ENCODE data around the gene C1QTNF1. TPM values are rescaled to one million over a fixed set of nuclear protein-coding genes. Genes with fewer than 3 reads are reported as not detected.
A peak's percentile ranks its signal among the peaks of the same experiment; 100 is the strongest.
"Not testable (repeated sequence)": the region's sequence is repeated elsewhere in the genome, so short reads cannot be mapped to it uniquely, and the experiment has no call there.

The C1QTNF1 gene
- total RNA-seq, 2 donors from 2014 or later: 14.6 to 16.7 TPM

GRCh38 chr17:79019261-79019631 lies 4.7 kb upstream of the C1QTNF1 start:
- no peak for DNase-seq
- intact Hi-C loops (cut with DNase I, micrococcal nuclease): no loop called here
- ATAC-seq: peak; percentile 69

DNA sequence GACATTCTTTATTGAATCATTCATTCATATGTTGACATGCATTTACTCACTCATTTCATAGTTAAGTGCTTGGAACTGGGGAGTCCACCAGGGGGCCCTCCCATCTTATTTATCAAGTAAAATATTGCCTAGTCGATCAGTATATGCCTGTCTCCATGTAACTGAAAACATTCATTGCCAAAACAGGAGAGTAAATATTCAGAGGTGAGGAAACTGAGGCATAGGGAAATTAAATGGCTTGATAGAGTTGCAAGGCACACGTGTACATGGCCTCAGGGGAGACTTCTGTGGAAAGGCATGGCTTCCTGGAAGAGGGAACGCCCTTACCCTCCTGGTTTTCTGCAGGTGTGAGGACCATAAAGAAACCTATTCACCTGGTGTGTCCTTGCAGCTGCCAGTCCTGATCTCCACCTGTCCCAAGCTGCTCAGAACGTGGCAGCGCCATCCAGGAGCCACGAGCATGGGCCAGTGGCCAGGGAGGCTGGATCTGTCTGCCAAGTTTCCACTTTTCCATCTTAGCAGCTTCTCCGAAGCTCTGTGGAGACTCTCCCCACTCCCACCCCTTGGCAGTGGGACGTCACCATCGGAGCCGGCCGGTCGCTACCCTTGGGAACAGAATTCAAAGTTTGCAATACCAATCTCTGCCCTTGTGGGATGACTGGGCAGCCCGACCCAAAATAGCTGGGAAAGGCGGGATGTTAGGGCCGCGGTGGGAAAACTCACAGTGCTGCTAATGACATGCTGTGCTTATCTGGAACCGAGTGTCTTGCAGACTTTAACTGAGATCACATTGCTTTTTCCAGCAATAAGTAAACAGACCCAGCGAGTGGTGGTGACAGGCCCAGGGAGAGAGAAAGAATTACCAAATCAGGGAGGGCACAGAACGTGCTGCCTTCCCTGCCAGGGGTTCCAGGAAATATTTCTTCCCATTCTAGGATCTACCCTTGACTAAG lies 4.1 kb upstream of the C1QTNF1 start:
- DNase-seq (peak; percentile 65 to 79), ATAC-seq (peak; percentile 79)
- intact Hi-C loops (cut with DNase I, micrococcal nuclease): no loop called here

DNA sequence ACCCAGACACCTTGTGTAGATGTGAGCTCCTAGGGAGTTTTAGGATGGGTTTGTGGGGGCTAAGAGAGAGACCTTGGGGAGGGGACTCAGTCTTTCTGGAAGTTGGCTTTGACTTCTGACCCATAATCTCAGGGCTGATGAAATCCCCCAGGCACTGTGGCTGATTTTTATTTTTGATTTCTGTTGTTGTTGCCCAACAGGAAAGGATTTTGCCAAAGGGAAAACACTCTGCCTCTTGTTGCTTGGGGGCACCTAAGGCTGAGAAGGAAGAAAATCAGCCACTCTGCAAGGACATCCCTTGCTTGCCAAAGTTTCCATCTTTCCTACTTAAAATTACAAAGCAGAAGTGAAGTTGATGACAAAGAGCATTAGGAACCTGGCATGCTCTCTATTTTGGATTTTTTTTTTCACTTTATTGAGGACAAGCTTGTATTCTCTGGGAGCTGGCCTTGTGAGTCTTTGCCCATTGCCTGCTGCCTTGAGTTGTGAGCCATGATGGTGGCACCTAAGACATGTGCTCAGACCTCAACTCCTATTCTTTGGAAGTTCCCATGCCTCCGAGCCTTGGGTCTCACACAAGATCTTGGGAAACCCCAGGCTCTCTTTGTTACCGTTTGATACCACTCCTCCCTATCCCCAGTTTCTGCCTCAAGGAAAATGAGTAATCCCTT lies 3.2 kb upstream of the C1QTNF1 start:
- no peak for DNase-seq
- intact Hi-C loops (cut with DNase I, micrococcal nuclease): no loop called here
- no peak for ATAC-seq

DNA sequence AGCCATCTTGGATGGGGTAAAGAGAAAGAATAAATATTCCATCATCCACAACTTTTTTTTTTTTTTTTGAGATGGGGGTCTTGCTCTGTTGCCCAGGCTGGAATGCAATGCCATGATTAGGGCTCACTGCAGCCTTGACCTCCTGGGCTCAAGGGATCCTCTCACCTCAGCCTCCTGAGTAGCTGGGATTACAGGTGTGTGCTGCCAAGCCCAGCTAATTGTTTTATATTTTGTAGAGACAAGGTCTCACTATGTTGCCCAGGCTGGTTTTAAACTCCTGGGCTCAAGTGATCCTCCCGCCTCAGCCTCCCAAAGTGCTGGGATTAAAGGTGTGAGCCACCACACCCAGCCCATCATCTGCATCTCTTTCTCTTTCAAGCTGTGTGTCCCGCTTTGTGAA lies 2.0 kb upstream of the C1QTNF1 start:
- DNase-seq; ATAC-seq; intact Hi-C loops (cut with DNase I, micrococcal nuclease): not testable (repeated sequence)

DNA sequence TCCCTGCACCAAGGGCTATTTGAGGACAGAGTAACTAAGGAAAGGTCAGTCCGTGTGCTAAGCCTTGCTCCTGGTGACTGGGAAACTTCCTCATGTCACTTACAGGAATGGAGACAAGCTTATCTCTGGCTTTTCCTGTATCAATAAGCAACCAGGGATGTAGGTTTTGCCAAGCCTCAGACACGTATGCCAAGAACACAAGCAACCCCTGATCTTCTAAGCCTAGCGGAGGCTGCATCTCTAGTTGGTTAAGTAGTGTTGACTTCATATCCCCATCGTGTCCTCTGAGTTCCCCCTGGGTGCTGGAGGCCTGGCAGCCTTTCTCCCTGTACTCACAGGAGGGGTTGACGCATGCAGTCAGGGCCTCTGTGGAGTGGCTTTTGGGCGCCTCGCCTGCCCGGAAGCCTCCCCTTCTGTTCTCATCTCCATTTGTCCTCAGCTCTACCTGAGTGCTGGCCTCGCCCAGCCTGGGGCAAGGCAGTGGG lies 1.4 kb upstream of the C1QTNF1 start:
- no peak for DNase-seq
- no peak for ATAC-seq
- intact Hi-C loops (cut with DNase I, micrococcal nuclease): no loop called here

- DNase-seq (no peak), ATAC-seq (no peak)
- intact Hi-C loops (cut with DNase I, micrococcal nuclease): no loop called here
Measured at GRCh38 chr17:79023180-79023705, 726 bp upstream of the C1QTNF1 start.

GRCh38 chr17:79024901-79025737 lies 1.1 kb downstream of the C1QTNF1 start:
- peak; percentile 61 to 78 for DNase-seq
- intact Hi-C loops (cut with DNase I, micrococcal nuclease): no loop called here

DNA sequence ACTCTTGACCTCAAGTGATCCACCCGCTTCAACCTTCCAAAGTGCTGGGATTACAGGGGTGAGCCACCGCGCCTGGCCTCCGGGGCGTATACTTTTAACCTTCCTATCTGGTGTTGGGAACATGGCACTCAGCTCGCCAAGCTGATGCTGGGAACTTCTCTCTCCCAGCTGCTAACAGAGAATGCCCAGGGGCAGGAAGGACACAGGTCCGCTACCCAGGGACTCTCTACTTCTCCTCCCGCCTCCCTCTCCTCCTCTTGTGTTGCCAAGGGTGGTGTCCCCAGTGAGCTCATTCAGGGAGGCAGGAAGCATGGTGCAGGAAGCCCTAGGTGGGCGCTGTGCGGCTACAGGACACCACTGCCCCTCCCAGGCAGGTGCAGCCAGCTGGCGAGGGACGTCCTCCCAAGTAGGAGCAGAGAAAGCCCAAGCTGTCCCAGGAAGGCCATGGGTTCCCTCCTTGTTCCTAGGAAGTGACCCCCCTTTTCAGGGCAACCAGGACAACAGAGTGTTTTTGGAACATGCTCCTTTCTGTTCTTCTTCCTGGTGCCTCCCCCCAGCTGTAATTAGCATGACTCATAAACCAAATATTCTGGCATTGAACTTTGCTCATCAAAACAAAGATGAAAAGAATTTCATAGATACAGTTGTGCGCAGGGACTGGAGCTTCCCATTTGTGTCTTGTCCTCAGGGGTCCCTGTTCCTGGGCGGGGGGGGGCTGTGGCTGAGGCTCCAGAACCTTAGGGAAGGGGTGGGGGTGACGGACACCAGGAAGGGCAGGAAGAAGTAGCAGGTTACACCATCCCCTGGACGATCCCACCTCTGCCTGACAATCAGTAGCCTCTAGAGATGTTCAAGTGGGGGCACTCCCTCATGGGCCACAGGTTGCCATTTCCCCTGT lies 2.7 kb downstream of the C1QTNF1 start:
- peak; percentile 67 for ATAC-seq
- intact Hi-C loops (cut with DNase I, micrococcal nuclease): no loop called here
- DNase-seq: peak; percentile 61 to 79

More at GRCh38 chr17:79024901-79025737, 1.1 kb downstream of the C1QTNF1 start:
- peak; percentile 53 for ATAC-seq

- intact Hi-C loops (cut with DNase I, micrococcal nuclease): no loop called here
- DNase-seq (peak; percentile 40 to 44), ATAC-seq (peak; percentile 23)
Measured at GRCh38 chr17:79027274-79027924, 3.4 kb downstream of the C1QTNF1 start.

GRCh38 chr17:79027925-79028491 lies 4.0 kb downstream of the C1QTNF1 start:
- ATAC-seq: peak; percentile 18
- DNase-seq: peak in 1 of 2 donors; percentile 37

DNA sequence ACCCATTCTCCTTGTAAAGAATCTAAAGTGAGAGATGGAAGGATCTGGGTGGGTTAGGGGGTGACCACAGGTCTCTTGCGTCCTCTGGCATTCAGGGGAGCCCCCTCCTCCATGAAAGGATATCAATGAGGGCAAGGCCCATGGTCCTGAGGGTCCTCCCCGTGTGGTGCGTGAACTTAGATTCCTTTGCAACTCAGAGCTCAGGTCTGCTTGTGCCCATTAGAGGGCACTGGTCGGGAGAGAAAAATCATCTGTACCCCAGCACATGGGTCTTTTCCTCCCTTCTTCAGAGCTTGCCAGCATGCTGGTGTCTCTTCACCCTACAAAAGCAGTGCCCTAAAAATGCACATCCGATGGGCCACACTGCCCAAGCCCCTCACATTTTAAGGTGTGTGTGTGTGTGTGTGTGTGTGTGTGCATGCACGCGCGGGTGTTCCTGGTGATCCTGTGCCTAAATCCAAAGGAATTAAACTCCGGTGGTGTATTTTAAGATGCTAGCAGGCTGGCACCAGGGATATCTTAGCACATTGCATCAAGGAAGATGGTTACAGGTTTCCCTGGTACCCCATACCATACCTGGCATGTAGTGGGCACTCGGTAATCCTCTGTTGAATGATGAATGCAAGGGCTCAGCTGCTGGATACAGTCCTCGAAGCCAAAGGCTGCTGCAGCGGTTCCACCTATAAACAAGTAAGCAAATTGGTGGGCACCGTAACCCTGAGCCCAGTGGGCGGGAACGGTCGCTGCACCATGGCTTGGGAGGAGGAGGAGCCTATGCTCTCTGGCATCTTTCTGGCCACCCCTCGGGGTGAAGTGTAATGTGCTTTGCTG lies 4.7 kb downstream of the C1QTNF1 start:
- intact Hi-C loops (cut with DNase I, micrococcal nuclease): no loop called here
- ATAC-seq (no peak), DNase-seq (peak in 1 of 2 donors; percentile 26)

More at GRCh38 chr17:79027925-79028491, 4.0 kb downstream of the C1QTNF1 start:
- intact Hi-C loops (cut with DNase I, micrococcal nuclease): no loop called here

GRCh38 chr17:79029327-79030009 lies 5.5 kb downstream of the C1QTNF1 start:
- DNase-seq (peak in 1 of 2 donors; percentile 18), ATAC-seq (no peak)
- intact Hi-C loops (cut with DNase I, micrococcal nuclease): no loop called here

- intact Hi-C loops (cut with DNase I, micrococcal nuclease); ATAC-seq: not testable (repeated sequence)
- DNase-seq: peak in 1 of 2 donors; percentile 7
Measured at GRCh38 chr17:79030636-79031035, 6.7 kb downstream of the C1QTNF1 start.

DNA sequence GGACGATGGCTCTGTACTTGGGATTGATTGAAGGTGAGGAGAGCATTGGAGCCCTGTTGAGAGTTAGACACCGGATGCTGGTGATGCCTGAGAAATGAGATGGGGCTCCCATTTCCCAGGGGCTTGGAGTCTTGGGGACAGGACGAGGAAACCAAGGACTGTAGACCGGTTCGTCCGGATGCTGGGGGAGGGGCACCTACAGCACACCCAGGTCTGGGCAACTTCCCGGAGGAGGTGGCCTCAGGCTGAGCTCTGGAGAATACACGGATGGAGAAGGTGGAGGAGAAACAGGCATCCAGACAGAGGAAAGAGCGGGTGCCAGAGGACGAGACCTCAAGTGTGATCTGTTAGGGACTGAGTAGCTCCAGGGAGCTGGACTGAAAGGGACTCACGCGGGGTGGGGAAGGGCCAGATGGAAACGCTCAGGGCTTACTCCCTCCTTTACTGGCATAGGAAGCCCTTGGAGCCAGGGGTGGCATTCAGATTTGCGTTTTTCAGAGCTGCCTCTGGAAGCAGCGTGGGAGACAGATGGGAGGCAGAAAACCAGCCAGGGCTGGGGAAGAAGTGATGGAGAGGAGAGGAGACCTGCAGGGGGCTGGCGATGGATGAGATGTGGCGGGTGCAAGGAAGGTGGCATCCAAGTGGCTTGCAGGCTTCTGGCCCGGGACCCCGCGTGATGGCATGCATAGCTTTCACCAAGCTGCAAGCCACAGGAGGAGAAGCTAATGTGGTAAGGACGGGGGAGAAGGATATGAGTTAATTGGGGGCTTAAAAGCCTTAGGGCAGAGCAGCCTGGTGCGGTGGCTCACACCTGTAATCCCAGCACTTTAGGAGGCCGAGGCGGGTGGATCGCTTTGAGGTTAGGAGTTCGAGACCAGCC lies 8.3 kb downstream of the C1QTNF1 start:
- intact Hi-C loops (cut with DNase I, micrococcal nuclease): no loop called here
- DNase-seq (peak in 1 of 2 donors; percentile 21), ATAC-seq (no peak)

Data from left colon (tissue), 2 donors.